Left colon (tissue), 2 donors: ENCODE results near the gene LTBP3. TPM values are rescaled to one million over a fixed set of nuclear protein-coding genes. Genes with fewer than 3 reads are reported as not detected.

Experiments
- ATAC-seq: fragments of 200-7000 bp; cut with Tn5 transposase; one replicate; pipeline ENCODE4 v1.9.1; 2020; ENCODE audit warnings: mild to moderate bottlenecking, moderate library complexity
- DNase-seq, 2 donors: peaks; one replicate each; pipeline ENCODE4 v3.0.0-alpha.2; 2020
- intact Hi-C, 2 donors: fragments of 100-400 bp; cut with DNase I in 1 of 2; cut with micrococcal nuclease in 1 of 2; formaldehyde crosslinking; loops; one replicate each; pipeline versions ENCODE4 v1.11.2 to v1.14.0; 2022; cut with DNase I, micrococcal nuclease
- total RNA-seq, 2 donors: library from RNA; stranded (reverse); fragmentation: NEBNext Ultra II Directional; extraction: Animal tissue kit (Norgen Biotek cat#: 25700); gene quantifications; one replicate each; pipeline ENCODE4 v1.2.1, GENCODE V29; 2021
- donor health status: DM: no; HTN: no; CAD: no.
- donor health status: DM: yes; HTN: yes; CAD: no.

Gene LTBP3
- total RNA-seq, 2 donors from 2014 or later, result 24.9 to 42.9 TPM

DNA sequence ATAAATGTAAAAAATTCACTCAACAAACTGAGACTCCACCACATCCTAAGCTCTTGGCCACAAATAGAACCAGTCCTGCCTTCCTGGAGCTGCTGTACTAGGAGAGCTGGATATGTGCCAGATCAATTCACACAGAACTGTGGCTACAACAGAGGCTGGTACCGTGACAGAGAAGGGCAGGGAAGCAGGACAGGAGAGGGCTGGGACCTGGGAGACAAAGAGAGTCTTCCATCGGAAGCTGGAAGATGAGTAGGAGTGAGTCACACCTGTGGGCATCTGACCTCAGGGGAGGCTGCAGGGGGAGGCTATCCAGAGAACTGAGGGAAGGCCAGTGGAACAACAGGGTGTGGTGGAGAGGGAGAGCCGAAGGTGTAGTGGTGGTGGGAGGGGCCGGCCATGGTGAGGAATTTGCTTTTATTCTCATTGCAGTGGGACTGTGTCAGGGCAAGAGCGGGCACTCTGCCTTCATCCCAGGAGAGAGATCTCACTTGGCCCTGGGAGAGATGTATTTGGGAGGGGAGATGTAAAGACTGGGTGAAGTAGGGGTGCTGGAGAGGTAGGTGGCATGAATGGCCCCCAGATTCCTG is 1.9 kb upstream of the LTBP3 start:
- intact Hi-C loops, result loop anchor here in 1 of 2 donors (10.0 kb wide), 1 partner anchor 65 kb away; no protein-coding TSS in a partner anchor
- ATAC-seq (peak; percentile 61), DNase-seq (peak; percentile 46 to 70)

DNA sequence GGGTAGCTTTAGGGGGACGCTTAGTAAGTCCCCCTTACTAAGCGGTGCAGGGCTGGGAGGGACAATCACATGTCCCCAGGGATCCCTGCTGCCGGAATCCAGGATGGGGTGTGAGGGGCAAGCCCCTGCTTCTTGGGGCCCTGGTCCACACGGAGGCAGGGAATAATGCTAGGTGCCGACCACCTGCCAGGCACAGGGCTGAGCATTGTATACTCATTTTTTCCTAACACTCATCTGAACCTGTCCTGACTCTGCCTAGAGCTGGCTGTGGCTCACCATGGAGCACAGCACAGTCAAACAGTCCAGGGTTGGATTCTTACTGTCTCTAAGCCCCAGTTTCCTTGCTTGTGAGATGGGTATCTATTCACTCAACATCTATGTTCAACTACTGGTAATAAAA is 1.4 kb upstream of the LTBP3 start:
- DNase-seq (no peak), ATAC-seq (no peak)
- intact Hi-C loops, result no loop called here

DNA sequence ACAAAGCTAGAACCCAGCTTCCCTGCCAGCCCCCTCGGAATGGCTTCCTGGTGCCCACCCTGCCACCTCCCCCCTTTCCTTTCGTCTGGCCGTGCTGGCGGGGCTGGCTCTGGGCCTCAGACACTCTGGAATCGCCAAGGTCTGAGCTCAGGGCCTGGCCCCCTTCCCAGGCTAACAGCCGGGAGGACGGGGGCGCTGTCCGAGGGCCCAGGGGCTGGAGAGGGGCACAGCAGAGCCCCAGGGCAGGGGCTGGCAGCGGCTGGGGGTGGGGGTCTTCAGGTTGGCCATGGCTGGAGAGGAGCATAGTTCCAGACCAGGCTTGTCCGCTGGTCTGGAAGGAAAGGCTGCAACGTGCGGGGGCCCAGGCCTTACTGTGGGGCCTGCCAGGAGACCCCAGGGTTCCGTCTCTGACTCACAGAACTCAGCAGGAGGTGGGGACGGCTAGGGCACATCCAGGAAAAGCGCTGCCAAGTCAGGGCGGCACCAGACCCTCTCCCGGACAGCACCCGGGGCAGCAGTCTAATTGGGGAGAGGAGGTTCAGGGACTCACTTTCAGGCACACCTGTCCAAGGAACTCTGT is 861 bp upstream of the LTBP3 start:
- ATAC-seq (no peak), DNase-seq (peak in 1 of 2 donors; percentile 47)
- intact Hi-C loops, result no loop called here

DNA sequence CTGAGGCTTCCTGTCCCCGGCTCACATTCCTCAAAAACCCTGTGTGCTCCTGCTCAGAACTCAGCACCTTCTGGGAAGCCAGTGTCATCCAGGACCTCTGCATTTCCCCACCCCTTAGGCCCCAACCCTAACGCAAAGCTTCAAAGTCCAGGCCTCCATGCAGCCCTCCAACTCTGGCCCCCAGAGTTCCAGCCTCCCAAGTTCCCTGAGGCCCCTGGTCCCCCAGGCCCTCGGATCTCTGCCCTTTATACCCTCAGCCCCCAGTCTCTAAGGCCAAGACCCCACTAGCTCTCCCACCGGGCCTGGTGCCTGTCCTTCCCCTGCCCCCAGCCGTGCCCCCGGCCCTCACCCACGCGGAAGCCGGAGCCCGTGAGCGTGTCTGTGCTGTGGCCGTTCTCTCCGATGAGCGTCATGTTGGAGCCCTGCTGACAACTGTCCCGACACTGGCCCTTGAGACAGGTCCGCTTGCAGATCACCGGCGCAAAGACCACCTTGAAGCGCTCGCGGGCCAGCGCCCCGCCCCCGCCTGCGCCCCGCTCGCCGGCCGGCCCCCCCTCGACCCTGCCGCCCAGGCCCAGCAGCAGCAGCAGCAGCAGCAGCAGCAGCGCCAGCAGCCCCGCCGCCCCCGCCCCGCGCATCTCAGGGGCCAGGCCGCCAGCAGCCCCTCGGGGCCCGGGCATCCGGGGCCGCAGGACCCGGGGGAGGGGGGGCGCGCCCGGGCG is 718 bp downstream of the LTBP3 start:
- no peak for DNase-seq
- intact Hi-C loops, result no loop called here
- no peak for ATAC-seq

DNA sequence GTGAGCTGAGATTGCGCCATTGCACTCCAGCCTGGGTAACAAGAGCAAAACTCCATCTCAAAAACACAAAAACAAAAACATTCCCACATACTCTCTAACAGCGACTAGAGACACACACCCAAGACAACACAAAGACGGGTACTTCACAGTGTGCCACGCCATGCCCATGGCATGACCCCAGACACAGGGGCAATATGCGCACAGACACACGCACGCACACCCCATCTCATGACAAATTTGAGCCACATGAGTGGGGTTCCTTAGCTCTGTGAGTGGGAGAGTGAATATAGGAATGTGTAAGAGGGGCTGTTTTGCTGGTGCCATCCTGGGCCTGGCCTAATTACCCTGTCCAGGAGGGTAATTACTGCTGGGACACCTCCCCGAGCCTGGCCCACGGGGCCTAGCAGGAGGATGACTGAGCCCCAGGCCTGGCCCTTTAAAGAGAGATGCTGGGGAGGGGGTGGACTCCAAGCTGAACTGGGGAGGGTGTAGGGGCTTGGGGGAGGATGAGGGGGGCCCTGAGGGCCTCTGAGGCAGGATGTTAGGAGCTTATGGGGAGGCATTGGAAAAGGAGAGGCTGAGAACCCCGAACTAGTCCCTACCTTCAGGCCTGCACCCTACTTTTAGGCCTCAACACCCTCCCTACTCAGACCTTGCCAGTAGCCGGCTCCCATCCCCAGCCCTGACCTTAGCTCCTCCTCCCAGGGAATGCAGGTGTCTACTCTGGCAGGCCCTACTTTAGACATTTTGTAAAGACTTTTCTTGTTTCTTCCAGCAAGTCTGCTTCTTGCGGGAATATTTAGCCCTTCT is 1.5 kb downstream of the LTBP3 start:
- ATAC-seq (no peak), DNase-seq (no peak)
- intact Hi-C loops, result no loop called here

DNA sequence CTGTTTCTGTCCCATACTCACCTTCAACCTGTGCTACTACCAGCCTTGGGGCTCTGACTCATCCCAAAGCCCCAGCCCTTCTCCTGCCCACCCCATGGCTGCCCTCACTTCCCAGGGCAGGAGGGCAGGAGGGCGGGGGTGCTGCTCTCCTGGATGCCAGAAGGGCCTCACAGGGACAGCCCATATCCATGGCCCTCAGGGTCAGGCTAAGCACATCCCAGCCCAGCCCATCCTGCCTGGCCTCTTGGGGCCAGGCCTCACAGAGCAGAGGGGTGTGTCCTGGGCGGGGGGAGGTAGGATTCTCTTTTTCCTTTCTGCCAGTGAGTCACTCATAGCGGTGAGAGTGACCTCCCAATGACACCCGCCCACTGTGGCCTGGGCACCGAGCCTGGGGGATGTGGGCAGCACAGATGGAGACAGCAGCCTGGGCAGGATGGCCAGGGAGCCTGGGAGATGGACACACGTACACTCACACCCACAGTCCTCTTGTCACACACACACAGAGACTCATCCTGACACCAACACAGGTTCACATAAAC is 2.4 kb downstream of the LTBP3 start:
- intact Hi-C loops, result no loop called here
- ATAC-seq (no peak), DNase-seq (no peak)

DNA sequence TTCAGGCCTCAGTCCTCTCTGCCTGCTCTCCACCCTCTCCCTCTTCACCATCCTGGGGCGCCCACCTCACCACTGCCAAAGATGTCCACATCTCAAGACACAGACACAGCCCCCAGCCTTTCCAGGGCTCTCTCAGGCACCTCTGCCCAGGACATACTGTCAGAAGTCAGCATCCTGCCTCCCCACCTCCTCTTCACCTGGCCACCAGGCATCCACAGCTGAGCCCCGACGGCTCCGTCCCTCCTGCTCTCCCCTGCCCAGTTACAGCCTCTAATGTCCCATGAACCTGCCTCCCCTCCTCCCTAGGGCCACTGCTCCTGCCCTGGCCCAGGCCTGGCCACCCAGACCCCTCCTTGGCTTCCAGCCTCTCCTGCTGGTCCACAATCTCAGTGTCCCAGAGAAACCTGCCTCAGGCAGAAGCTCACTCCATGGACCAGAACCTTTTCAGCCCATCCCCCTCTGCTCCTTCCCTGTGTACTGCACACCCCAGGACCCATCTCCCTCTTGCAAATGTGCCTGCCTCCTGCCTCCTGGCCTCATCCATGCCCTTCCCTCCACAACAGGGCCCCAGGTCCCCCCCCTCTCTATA is 3.2 kb downstream of the LTBP3 start:
- intact Hi-C loops, result no loop called here
- no peak for ATAC-seq
- no peak for DNase-seq

DNA sequence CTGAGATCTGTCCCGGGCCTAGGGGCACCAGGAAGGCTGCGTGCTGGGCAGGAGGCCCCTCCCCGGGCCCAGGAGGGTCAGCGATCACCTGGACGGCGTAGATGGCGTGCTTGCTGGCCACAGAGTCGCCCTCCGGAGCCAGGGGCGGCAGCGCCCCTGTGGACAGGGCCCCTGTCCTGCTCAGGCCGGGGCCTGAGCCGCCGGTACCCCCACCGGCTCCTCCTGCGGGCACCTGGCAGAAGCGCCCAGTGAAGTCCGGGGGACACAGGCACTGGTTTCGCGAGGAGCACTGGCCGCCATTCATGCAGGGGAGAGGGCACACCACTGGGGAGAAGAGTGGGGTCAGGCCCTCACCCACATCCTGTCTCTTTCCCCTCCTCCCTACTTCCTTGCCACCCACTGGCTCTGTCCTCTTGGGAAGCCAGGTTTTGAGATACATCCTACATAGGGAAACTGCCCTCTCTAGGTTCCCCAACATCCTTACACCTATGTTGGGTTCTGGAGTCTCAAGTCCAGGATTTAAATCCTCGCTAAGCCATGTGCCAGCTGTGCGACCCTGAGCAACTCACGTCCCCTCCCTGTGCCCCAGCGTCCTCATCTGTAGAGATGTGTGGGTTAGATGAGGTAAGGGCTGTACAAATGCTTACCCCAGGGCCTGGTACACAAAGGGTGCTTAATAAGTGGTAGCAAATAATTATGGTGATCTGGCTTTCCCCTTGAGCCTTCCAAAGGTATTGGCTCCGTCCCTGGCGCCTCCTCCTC is 3.9 kb downstream of the LTBP3 start:
- DNase-seq (no peak), ATAC-seq (no peak)
- intact Hi-C loops, result no loop called here

DNA sequence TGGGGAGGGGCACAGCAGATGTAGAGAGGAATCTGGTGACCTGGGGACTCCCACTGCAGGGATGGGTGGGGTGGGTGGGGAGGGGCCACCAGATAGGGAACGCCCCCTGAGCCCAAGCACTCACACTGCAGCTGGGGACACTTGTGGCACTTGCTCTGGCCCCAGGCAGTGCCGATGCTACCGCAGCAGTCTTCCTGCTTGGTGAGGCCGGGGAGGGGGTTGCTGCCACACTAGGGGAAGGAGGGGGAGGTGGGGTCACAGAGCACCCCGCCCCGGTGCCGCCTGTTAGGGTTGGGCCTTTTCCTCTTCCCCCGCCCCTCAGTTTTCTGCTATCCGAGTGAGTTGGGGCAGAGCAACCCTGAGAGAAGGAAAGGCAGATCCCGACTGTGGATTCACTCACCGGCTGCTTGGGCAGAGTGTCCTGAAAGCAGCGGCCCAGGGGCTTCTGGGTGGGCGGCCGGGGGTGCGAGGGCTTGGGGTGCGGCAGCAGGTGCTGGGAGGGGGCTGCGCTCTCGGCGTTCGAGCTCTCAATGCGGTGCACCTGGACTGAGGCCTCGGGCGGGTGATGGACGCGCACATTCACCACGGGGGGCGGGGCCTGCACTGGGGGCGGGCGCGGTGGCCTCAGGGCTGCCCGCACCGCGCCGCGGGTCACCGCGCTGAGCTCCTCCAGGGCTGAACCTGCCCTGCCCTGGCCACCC is 4.7 kb downstream of the LTBP3 start:
- peak; percentile 1 for ATAC-seq
- DNase-seq, result peak; percentile 43 to 58
- intact Hi-C loops, result no loop called here

DNA sequence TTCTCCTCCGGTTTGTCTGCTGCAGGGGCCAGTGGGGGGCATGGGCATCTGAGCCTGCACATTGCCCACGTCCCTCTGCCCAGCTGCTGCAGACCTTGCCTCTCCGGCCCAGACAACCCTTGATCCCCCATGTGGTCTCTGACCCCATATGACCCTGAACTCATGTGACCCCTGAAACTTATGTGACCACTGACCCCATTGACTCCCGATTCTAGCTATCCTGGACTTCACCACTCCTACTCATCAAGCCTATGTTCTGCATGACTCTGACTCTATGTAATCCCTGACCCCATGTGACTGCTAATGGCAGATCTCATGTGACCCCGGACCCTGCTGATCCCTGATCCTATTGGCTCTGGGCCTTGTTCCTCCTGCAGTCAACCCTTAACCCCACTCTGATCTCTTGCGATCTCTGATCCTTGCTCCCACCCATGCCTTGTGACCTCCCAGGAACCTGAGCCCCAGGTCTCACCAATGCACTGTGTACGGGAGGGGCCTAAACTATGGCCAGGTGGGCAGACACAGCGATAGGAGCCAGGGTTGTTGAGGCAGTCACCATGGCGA is 5.7 kb downstream of the LTBP3 start:
- no peak for ATAC-seq
- intact Hi-C loops, result no loop called here
- DNase-seq, result no peak

DNA sequence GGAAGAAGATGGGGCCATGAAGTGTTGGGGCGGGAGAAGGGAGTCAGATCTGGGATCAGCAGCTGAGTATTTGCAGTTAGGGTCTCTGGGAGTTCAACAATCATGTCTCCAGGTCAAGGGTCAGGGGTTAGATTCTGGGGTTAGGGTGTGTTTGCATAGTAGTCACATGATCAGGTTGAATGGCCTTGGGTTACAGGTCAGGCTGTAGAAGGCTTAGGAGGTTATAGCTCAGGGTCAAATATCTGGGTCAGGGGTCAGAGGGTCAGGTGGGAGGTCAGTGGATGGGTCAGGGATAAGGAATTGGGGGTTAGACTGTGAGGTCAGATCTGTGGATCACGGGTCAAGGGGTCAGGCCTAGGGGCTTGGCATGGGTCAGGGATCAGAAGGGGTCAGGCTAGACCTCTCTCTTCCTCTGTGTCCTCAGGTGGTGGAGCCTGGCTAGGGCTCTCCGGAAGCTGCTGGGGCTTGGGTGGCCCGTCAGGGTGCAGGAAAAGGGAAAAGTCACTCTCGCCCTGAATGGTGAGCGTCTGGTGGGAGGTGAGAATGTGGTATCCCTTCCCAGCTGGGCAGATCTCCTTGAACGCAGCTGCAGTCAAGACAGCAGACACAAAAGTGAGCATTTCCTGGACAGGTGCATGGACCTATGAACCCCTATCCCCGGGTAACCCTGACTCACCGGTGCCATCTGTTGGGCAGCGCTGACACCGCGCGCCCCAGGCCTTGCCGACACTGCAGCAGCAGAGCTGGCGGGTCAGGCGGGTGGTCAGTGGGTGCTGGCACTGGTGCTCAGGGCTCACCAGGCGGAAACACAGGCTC is 6.4 kb downstream of the LTBP3 start:
- intact Hi-C loops, result no loop called here
- ATAC-seq (peak; percentile 75), DNase-seq (peak; percentile 86 to 87)

DNA sequence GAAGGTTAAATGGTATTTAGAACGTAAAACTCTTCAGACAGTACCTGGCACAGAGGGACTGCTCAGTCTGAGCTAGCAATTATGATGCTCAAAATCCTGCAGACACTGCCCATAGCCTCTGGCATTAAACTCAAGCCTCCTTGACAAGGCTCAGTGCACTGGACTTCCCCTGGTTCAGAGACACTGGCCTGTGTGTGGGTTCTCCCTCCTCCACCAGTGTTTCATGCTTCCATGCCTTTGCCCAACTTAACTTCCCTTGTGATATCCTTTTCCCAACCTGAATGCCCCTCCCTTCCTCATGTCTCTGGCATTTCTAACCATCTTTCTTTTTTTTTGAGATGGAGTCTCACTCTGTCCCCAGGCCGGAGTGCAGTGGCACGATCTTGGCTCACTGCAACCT is 9.1 kb downstream of the LTBP3 start:
- ATAC-seq (no peak), DNase-seq (no peak)
- intact Hi-C loops, result no loop called here

DNA sequence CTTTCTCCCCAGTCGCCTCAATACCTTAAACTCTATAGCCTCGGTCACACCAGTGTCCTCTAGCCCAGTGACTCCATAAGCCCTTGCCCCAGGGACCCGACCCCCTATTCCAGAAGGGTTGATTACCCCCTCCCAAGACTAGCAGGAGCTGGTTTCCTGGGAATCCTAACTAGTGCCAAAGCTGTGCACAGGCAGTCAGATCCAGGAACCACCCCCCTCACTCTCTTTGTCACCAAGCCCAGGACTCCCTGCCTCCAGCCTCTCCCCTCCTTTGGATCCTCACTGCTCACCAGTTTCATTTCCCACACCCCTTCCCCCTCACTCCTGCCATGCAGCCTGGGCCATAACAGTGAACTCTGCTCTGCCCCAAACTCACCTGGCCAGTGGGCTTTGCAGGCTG is 9.8 kb downstream of the LTBP3 start:
- no peak for DNase-seq
- intact Hi-C loops, result no loop called here
- ATAC-seq, result no peak

DNA sequence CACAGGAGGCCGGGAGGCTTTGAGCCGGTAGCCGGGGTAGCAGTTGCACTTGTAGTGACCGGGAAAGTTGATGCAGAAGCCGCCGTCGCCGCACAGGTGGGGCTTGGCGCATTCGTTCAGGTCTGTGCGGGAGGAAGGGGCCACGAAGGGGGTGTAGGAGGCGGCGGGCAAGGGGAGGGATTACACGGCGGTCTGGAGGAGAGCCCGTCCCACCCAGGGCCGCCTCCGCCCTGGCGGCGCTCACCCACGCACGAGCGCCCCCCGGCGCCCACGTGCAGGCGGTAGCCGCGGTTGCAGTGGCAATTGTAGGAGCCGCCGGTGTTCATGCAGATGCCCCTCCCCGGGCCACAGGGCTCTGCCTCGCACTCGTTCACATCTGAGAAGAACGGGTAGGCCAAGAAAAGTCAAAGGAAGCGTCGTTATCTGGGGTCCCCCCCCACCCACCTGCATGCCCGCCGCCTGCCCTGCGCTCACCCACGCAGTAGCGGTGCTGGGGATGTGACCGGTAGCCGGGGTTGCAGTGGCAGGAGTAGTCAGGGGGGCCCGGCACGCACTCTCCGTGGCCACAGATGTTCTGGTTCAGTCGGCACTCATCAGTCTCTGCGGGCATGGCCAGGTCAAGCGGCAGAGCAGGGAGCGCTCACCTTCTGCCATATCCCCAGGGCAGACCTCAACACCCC is 10.6 kb downstream of the LTBP3 start:
- peak in 1 of 2 donors; percentile 36 for DNase-seq
- intact Hi-C loops, result no loop called here
- ATAC-seq, result no peak

DNA sequence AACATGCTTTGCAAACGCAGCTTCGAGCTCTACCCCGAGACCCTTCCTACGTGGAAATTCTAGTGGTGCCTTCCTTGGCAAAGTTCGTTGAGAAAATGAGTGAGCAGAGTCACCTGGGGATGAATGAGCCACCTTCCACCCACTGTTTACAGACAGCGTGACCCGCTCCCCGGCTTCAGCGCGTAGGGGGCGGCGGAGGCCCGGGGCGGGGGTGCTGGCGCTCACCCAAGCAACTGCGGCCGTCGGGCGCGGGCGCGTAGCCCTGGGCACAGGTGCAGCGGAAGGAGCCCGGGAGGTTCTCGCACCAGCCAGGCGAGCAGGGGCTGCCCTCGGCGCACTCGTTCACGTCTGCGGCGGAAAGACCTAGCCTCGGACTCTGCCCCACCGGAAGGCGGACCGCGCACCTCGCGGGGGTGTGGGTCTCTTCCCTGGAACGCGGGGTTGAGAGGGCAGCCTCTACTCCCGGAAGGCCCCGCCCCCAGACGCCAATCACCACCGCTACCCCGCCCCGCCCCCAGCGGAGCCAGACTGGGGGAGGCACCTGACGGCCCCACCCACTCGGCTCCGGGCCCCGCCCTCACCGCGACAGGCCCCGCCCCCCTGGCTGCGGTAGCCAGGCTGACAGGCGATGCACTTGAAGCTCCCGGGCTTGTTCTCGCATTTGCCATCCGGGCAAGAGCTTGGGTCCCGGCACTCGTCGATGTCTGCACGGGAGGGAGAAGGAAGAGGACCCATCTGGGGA is 11.8 kb downstream of the LTBP3 start:
- ATAC-seq (peak; percentile 84), DNase-seq (peak; percentile 95 to 98)
- intact Hi-C loops, result no loop called here
